HG03060 (cell line): Measurements from ENCODE around the gene TENT4B.

Experiments
- ATAC-seq: cut with Tn5 transposase; IDR thresholded peaks from one replicate; pipeline ENCODE4 v1.9.1; 2021; ENCODE audit warnings: low read depth, moderate number of reproducible peaks; ENCODE audit not compliant: unreplicated experiment

Gene TENT4B

DNA sequence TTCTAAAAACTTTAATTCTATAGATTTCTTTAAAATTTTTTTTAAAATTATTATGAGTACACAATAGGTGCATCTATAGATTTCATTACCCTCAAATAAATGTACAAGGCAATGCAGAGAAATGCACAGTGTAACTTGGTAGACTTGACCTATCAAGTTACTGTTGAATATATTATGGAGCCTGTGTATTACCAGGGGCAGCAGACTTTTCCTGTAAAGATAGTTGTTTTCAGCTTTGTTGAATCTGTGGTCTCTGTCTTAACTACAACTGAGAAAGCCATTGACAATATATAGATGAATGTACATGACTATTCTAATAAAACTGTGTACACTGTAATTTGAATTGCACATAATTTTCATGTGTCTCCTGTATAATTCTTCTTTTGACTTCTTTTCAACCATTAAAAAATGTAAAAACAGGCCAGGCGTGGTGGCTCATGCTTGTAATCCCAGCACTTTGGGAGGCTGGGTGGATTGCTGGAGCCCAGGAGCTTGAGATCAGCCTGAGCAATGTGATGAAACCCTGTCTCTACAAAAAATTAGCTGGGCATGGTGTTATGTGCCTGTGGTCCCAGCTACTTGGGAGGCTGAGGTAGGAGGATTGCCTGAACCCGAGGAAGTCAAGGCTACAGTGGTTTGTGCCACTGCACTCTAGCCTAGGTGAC, 39.4 kb downstream of the TENT4B start:
- ATAC-seq: no peak

DNA sequence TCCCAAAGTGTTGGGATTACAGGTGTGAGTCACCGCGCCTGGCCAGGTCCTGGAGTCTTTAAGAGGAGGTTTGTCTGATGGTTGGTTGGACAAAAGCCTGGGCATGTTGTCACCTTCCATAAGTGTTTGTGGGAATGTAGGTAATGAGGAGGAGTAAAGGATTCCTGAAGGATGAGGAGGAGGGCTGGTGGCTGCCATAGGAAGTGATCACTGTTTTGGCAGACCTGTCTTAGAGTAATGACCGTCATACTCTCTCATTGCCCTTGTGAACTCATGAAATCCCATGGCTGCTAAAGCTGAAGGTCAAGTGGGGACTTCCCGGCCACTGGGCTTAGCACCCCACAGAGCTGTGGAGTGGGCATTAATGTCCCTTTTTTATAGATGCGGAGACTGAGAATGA, 40.5 kb downstream of the TENT4B start:
- no peak for ATAC-seq

DNA sequence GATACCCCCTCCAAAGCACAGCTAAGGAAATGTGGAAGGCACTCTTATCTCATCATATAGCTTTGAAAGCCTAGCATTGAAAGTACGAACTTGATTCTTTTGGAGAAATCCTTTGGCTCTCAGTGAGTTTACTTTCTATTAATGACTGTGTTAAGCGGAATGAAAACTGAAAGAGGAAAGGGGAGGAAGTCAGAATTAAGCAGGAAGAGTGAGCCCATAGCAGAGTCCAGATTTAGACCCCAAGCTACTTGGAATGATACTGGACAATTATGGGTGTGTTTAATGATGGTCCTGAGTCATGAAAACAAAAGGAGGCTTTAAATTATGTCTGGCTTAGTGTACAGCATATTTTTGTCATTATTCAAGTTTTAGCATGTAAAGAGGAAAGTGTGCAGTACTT, 42.2 kb downstream of the TENT4B start:
- no peak for ATAC-seq

DNA sequence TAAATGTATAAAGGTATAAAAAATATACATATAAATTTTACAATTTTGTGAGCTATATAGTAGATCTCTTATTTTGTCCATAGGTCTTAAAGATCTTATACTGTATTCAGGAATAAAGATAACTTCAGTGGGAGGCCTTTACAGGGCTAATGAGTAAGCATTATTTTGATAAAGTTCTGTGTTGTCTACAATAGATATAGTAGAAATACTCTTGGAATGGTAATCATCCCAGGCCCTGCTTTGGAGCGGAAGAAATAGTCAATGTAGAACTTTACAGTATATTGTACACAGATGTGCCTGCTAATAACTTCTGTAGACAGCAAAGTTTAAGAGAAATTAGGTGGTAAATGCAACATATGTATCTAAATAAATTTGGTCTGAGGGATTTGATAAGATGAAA, 42.6 kb downstream of the TENT4B start:
- no peak for ATAC-seq

DNA sequence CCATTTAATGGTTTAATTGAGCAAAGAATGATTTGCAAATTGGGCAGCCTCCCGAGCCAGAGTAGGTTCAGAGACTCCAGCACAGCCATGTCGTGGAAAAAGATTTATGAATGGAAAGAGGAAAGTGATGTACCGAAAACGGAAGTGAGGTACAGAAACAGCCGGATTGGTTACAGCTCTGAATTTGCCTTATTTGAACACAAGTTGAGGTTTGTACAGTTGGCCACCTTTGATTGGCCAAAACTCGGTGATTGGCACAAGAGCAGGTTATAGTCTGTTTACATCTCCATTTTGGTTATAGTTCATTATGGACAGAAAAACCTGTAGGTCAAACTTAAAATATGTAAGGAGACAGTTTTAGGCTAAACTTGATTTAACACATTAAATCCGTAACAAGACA, 44.5 kb downstream of the TENT4B start:
- ATAC-seq: no peak

DNA sequence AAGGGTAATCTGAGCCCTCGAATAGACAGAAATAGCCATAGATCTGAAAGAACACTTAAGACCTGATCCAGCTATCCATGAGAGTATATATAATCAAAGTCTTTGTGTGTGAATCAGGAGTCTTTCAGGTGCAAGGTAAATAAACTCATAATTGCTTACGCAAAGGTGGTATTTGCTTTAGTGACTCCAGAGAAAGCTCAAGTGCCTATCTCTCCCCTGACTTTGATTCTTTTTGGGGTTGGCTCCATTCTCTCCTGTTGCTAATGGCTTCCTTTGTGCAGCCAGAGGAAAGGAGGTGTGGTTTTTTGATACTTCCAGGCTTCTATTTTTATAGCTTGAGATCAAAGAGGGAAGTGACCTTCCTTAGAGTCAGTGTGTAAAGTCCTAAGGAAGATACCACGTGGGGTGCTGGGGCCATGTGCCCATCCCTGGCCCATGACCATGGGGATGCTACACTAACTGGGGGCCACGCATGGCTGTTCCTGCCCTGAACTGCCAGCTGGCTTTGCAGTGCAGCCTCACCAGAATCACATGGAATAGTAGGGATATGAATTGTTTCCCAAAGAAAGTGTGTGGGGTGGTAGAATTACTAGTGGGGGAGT, 45.8 kb downstream of the TENT4B start:
- ATAC-seq: no peak

DNA sequence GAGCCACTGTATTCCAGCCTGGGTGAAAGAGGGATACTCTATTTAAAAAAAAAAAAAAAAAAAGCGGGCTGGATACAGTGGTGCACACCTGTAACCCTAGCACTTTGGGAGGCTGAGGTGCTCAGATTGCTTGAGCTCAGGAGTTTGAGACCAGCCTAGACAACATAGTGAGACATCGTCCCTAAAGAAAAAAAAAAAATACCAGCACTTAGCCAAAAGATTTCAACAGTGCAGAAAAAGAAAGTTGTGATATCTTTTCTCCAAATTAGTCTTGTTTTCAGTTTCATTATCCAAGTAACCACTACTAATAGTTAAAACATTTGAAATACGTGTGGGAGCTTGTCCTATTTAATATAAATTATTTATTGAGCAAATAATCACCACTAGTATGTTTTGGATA, 48.7 kb downstream of the TENT4B start:
- no peak for ATAC-seq

DNA sequence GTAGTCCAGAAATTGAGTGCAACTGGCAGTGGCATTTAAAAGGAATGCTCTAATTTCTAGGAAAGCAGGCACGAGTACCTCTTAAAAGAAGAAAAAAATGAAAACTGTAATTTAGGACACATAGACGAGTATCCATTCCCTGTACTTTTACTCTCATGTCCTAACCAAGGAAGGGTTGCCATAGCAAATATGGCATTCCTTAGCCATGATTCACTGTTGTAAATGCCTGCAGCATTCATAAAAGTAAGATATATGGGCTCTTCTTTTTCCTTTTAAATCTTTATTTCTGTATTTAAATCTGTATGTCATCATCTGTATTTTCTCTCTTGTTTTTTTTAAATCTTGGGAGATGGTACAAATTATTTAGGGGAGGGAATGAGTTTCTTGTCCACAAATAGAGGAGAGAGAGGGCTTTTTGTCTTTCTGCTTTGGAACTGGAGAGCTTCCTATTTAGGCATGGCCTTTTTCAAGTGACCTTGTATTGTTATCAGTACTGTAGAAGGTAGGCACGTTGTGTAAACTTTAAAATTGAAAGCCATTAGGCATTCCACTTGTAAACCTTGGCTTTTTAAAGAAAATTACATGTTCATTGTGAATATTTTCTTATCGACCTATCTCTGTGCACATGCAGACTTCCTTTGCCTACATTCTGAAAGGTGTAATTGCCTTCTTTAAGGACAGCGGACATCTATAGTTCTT, 50.0 kb downstream of the TENT4B start:
- no peak for ATAC-seq

DNA sequence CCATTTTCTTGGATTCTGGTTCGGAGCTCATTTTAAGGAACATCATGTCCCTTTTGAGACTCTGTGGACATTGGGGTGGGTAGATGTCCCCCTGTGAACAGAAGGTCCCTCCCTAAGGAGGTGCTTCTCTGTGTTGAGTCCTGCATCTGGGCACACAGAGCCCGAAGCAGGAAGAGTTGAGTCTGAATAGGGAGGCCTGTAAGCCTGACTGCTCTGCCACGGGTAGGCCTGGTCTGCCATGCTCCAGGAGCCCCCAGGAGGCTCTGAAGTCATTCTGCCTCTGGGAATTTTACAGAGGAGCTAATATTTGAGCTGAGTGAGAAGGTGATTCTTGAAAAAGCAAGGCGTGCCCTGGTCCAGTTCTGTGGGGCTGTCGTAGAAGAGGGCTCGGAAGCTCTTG, 50.6 kb downstream of the TENT4B start:
- no peak for ATAC-seq

DNA sequence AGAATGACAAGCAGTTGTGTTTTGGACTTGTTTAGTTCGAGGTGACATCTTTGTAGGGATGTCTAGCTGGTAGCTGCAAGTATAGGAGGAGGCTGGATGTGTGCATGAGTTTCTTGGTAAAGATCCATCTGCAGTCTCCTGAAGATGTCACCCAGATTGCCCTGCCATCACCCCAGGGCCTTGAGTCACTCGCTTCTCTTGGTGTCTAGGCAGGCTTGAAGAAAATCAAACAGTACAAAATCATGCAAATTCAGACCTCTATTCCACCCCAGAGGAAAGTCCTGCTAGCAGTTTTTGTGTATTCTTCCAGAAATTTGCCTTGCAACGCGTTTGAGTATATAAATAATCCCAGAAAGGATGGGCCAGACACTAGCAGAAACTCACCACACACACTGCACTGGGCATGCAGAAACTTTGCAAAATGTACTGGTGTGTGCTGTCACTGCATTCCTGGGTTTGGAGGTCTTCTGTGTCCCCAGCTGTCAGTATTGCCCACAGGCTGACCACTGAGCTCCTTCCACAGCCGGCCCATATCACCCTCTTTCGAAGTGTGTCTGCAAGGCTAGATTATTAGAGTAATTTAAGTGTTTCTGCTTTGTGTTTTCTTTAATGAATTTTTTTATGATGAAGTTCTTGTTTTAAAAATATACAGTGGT, 51.5 kb downstream of the TENT4B start:
- ATAC-seq: no peak

DNA sequence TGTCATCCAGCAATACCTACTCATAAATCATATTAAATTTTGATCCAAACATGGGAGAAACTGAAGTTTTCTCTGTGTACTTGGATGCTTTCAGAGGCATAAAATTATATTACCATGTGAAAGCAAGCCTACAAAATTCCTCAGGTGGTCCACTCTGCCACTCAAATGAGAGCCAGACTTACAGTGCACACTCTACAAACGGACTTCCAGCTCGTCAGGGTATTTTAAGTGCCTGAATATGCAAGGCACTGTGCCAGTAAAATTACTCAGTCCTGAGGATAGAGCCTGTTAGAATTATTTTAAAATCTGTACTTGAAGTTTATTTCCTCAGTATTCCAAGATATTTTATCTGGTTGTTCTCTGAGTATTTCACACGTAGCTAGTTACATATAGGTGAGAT, 54.5 kb downstream of the TENT4B start:
- no peak for ATAC-seq

DNA sequence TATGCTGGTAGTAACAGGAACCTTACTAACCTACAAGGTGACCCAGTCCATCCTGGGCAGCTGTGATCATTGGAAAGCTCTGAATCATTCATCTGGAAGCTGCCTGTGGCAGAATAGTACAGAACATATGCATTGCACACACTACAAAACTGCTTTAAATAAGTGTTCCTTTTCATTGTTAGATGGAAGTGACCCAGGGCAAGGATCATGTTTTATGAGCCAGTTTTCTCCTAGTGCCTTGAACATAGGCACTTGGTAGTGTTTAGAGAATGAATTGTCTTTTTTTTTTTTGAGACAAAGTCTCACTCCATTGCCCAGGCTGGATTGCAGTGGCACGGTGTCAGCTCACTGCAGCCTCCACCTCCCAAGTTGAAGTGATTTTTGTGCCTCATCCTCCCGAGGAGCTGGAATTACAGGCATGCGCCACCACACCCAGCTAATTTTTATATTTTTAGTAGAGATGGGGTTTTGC, 55.4 kb downstream of the TENT4B start:
- ATAC-seq: no peak

DNA sequence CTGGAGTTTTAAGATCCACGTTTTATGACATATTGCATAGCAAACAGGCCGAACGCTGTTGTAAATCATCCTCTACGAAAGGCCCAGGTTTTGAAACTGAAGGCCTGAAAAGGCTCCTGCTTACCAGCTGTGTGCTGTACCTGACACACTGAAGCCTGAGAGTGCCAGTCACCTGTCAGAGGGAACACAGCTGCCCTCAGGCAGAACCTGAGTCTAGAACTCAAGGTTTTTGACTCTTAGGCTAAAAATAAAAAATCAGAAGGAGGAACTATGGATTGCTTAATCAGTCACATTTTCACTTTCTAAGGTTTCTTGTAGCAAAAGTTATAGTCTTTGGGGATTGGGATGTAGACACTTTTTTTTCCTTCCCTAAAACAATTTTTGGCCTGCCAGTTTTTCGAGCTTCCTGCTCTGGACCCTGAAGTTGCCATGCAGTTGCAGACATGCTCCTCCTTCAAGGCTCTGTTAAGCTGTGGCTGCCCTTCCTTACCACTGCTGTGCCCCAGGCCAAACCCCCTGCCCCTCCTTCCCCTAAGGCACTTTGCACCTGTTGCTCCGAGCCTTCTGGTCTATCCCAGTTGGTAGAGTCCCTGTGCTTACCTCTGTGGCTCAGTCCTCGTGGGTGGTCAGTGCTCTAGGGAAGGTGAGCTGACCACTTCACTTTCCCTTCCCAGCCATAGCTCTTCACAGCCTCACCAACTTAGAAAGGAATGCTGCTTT, 56.6 kb downstream of the TENT4B start:
- ATAC-seq: no peak

DNA sequence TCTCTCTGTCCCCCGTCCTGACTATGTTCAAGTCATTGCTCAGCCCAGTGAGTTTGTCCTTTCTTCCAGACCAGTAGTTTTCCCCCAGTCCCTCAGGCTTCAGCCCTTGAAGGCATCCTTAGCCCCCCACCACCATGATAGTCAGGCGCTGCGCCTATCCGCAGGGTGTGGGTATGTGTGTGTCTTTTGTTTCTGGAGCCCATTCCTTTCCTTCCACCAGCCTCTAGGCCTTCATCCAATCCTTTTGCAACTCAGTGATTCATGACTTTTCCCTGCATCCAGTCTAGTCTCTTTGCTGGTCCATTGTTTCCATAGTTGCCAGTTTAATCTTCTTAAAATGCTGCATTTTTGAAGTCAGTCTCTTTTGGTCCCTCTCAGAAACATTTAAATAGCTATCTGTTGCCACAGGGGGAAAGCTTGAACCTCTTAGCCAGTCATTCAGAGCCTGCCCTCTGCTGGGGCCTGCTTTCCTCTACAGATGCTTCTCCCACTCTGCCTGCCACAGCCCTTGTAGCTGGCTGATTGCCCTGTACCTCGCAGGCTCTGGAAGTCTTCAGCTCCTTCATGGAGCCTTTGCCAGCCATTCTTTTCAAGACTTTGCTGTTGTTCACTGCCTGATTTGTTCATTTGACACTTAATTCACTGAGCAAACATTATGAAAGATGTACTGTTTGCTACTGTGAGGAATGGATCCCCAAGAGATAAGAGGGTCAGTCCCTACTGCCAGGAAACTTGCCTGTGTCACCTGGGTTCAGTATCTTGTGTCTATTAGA, 57.3 kb downstream of the TENT4B start:
- peak; percentile 64 for ATAC-seq

DNA sequence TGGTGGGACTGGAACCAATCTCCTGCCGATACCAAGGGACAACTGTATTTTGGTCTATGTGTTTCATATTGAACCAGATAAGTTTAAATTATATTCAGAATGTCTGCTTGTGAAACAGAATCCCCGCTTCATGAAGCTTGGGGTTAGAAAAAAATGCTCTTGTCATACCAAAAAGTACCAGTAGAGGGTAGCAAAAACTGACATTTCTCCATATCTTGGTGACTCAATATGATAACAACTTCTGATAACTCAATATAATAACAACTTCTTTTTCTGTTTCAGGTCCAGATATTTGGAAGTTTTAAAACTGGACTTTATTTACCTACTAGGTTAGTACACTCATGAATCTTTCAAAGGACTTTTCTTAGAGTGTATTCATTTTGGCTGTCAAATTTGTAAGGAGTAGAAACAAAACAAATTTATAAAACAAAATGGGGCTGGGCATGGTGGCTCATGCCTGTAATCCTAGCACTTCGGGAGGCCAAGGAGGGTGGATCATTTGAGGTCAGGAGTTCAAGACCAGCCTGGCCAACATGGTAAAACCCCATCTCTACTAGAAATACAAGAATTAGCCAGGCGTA, 60.9 kb downstream of the TENT4B start:
- no peak for ATAC-seq

DNA sequence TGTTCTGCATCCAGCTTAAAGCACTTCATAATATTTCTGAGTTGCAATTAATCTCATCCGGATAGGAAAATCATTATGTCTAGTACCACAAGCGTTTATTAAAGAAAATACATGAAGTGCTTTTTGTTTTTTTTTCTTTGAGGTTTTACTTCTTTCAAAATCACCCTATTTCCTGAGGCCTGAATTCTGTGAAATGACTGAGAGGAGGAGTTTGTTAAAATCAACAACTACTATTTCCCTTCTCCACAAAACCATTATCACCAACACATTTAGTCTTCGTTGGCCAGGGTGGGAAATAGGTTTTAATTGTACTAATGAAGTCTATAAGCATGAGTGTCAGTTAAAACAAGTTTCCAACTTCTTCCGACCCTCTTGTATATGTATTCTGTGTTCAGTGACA, 62.6 kb downstream of the TENT4B start:
- no peak for ATAC-seq

DNA sequence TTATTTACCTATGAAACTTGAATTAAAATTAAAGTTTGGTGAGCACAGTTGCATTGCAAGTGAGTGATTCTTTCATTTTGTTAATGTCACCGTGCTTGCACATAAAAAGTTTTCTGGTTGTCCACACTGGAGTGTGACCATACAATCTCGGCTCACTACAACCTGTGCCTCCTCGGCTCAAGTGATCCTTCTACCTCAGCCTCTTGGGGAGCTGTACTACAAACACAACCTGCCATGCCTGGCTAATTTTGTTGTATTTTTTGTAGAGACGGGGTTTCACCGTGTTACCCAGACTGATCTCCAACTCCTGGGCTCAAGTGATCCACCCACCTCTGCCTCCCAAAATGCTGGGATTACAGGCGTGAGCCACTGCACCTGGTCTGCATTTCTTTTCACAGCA, 63.1 kb downstream of the TENT4B start:
- ATAC-seq: no peak

DNA sequence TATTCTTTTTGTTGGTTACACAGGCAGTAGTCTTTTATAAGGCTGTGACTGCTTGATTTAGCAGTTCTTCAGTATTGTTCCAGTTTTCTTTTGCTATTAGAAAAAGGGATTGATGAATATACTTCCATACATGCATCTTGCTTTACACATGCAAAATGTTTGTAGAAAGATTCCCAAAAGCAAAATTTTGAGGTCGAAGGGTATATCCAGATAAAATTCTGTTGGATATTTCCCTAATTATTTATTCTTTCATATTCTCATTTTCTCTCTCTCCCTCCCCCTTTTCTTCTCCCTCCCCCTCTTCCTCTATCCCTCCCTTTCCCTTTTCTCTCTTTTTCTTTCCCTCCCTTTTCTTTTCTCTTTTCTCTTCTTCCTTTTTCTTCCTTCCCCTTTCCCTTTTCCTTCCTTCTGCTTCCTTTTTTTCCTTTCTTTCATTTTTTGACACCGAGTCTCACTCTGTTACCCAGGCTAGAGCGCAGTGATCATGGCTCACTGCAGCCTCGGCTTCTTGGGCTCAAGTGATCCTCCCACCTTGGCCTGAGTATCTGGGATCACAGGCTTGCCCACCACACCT, 66.4 kb downstream of the TENT4B start:
- ATAC-seq: no peak

DNA sequence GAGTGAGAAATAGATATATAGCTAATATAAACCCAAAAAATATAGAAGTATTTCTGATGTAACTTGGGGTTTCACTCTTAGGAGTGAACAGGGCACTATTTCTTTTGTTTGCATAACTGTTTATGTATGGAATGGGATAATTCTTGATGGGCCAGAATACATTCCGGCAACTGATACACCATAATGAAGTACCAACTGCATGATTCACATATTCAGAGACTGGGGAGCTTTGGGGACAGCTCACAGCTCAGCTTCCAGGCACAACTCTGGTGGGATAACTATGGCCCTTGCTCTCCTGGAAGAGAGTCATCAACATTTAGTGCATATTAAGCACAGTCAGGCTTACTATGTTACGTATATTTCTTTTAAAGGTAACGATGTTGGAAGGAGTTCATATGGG, 71.2 kb downstream of the TENT4B start:
- ATAC-seq: no peak
